Stimulated activated CD8-positive, alpha-beta memory T cell treated with anti-CD3 and anti-CD28 coated beads, Interleukin-7, amount 100 ng/mL, for 48 hours (primary cell): ENCODE results near the gene PNLIPRP1.

Source experiments
- DNase-seq, 2 donors: peaks; one replicate each; pipeline ENCODE4 v3.0.0-alpha.2; 2020; ENCODE audit warnings: low read depth in 1 of 2; ENCODE audit errors: extremely low read depth in 1 of 2

Gene PNLIPRP1

DNA sequence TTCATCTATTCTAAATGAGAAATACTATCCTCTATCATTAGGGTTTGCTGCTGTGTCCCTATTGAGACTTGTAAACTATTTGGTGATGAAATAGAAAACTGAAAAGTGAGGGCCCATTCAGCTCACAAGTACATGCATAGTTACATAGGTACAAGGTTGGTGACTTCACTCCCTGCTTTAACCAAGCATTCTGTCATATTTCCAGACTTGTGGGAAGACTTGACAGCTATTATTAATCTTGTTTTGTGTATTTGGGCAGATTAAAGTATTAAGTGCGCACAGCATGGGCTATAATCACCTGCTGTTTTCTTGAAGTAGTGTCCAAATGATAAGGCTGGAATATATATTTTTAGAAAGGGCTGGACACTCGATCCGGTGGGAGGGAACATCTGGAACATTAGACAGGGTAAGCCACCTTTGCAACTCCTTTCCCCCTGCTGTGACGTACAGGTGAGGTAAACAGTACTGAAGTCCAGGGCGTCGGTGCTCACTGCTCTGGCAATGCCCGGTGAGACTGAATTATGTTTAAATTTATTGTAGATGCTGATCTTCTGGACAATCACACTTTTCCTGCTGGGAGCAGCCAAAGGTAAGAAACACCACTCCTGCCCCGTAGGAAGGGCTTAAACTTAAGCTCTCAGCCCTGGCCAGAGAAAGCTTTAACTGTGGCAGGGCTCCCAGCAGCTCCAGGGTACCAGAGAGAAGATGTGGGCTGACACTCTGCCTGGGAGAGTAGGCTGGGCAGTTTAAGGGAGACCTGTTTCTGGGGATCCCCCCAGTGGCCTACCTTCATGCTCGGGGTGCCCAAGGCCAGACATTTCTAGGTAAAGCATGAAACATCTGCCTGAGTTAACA lies at the start of gene PNLIPRP1:
PNLIPRP1 (plus strand) TSS at position 370 of the 855 bp plus-strand sequence; CDS start at position 541, 171 bp downstream.
- no peak for DNase-seq

DNA sequence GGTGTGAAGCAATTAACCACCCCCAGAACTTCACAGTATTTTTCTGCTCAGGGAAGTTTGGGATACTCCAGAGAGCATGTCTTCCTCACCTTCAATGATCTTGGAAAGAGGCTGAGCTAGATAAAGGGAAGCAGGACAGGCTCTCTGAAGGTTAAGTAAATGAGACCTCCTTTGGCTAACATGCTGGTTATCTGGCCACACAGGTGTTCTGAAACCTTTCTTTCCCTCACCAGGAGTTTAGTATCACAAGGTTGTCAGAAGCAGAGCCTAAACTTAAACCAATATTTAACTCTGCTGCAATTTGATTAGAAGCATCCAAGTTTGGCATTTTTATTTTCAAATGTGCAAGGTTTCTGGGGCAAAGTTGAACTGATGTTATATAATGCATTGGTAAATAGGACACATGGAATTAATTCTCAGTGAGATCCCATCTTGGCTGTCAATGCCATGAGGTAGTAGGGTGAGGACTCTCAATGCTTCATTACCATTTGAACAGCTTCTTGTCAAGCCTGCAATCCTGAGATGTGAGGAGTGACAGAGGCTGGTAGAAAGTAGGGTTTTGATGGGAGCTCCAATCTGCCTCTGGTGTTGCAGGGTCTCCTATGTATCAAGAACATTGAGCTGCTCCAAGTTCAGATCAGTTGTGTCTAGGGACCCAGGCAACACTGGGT lies 48.6 kb upstream of the PNLIPRP1 start:
- no peak for DNase-seq

DNA sequence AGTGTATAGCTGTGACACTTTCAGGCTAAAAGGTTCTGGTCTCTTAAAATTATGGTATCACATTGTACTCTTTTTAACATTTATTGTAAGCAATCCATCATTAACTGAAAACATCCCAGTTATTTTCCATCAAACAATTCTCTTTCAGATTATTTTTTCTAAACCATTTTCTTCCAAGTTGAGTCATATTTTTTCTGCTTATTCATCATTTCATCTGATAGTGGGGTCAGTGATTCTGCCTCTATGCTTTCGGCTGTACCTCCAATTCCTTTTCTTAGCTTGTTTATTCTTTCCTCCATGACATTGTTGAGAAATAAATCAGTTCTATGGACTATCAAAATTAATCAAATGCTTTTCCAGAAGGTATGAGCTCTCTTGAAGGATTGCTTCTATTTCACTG lies 45.6 kb upstream of the PNLIPRP1 start:
- DNase-seq = no peak

DNA sequence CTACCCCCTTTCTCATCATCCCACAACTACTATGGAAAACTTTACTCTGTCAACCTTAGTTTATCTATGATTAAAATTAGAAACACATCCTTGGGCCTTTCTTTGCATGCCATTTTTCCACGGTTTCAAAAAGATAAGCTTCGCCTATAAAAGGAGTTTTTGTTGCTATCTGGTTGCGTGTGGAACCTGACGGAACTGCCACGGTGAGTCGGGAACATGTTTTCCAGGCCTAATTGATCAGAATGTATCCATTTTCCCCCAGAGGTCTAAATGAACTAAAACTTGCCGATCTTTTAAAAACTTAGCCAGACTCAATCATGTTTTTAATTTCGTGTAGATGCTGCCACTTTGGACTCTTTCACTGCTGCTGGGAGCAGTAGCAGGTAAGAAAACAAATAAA lies 45.0 kb upstream of the PNLIPRP1 start, which contains the start of gene PNLIP:
PNLIP (plus strand) TSS at position 176 of the 400 bp plus-strand sequence; CDS start at position 338, 162 bp downstream.
- no peak for DNase-seq

DNA sequence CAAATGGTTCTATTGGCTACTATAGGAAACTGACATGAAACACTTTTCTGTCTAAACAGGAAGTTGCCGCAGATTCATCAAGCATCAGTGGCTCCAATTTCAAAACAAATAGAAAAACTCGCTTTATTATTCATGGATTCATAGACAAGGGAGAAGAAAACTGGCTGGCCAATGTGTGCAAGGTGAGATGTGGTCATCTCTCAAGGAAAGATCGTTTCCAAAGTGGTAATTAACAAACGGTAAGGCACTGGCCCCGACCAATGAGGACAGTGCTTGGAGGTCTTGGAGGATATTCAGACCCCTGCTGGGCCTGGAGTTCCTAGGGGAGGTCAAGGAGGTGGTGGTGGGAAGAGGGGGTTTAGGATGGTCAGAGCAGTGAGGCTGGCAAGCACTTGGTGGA lies 42.5 kb upstream of the PNLIPRP1 start:
- no peak for DNase-seq

DNA sequence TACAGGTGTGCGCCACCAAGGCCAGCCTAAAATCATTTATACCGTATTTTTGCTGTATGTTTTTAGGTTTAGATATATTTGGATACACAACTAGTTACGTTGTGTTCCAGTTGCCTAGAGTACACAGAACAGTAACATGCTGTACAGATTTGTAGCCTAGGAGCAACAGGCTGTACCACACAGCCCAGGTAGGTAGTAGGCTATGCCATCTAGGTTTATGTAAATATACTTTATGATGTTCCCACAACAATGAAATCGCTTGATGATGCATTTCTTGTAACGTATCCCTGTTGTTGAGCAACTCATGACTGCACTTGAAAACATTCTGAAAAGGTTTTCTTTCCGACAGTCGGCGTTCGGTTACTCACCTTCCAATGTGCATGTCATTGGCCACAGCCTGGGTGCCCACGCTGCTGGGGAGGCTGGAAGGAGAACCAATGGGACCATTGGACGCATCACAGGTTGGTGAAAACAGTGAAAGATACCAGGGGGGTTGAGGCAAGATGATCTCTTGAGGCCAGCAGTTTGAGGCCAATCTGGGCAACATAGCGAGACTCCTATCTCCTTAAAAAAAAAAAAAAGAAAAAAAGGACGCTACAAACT lies 37.3 kb upstream of the PNLIPRP1 start:
- DNase-seq = no peak

DNA sequence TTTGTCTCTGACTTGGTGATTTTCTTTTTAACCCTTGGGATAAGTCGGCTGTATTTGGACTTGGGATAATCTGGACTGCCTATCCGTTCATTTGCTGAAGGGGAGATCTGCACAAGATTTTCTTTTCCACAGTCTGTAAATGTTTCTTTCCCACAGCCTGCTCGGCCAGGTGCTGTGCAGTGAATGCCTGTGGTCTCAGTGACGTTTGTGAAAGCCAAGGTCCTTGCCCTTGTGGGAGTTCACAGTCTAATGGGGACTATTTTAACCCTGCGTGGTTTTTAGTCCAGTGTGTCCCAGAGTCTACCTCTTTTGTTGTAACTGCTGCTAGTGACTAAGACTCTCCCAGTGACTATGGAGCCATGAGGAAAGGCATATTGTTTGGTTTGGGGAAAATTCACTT lies 36.1 kb upstream of the PNLIPRP1 start:
- DNase-seq = no peak

DNA sequence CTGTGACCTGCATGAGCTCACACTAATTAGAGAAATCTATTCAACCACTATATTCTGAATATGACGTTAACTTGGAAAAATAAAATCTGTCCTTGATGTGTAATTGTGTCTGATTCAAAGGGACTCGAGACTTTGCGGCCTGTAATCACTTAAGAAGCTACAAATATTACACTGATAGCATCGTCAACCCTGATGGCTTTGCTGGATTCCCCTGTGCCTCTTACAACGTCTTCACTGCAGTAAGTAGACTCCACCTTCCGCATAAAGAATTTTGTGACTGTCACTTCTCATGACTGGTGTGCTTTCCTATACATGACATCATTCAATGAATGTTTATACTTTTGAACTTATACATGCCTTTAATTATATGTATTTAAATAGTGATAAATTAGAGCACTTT lies 34.9 kb upstream of the PNLIPRP1 start:
- DNase-seq = no peak

DNA sequence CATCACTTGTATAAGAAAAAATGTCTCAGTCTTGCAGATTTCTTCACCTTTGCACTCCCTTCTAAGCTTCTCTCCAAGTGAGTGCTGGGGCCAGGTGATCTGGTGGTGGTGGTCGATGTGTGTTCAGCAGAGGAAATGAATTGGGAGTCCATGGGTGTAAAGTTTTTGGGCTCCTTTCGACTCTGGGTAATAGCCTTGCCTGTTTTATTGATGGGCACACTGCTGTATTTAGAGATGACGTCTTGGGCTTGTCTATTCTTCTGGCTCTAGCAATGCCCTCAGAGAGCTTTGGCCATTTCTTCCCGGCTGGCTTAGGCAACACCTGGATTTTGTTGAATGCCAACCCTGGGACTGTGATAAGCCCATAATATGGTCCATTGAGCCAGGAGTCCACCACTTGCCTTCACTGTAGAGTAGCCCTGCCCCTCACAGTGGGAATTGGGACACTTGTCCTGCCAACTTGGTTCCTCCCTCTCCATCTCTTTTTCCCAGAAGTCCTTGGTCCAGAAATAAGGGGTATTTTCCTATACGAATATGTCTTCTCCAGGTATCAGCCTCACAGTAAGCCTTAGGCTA lies 33.4 kb upstream of the PNLIPRP1 start:
- DNase-seq = no peak

DNA sequence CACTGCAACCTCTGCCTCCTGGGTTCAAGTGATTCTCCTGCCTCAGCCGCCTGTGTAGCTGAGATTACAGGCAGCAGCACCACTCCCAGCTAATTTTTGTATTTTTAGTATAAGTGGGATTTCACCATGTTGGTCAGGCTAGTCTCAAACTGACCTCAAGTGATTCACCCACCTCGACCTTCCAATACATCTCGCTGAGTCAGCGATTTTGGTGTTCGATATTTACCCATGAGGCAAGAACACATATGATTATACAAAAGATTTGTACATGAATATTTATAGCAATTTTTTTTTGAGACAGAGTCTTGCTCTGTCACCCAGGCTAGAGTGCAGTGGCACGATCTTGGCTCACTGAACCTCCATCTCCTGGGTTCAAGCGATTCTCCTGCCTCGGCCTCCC lies 25.2 kb upstream of the PNLIPRP1 start:
- DNase-seq = no peak

DNA sequence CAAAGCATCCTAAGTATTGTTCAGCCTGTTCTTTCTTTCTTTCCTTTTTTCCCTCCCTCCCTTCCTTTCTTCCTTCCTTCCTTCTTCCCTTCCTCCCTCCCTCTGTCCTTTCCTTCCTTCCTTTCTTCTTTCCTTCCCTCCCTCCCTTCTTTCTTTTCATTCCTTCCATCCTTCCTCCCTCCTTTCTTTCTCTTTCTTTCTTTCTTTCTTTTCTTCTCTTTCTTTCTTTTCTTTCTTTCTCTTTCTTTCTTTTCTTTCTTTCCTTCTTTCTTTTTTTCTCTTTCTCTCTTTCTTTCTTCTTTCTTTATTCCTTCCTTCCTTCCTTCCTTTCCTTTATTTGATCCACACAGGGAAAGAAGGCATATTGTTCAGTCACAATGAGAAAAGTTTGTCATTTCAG lies 23.8 kb upstream of the PNLIPRP1 start:
- no peak for DNase-seq

DNA sequence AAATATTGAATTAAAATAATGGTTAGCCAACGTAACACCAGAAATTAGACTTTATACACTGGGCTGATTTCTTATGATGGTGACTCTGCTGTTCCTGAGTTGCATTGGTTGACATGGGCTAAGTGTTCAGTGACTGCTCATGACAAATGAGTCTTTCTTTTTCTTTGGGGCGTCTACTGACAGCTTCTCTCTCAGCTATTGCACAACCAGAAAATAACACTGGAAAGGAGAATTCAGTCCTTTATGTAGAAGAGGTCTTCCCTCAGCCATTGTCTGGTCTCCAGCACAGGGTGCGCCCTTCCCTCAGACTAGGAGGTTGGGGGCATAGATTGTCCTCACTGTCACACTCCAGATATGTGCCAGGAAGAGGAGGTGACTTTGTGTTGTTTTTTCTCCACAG lies 23.4 kb upstream of the PNLIPRP1 start:
- DNase-seq = no peak

DNA sequence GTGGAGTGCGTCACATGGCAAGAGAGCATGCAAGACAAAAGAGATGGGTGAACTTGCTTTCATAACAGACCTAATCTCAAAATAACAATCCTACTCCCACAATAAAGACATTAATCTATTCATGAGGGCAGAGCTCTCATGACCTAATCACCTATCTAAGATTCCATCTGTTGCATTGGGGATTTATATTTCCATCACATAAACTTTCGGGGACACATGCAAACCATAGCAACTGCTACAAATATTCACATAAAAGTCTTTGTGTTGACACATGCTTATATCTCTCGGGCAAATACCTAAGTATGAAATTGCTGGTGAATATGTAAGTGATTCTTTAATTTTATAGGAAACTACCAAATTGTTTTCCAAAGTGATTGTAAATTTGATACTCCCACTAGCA lies 16.0 kb upstream of the PNLIPRP1 start:
- no peak for DNase-seq

DNA sequence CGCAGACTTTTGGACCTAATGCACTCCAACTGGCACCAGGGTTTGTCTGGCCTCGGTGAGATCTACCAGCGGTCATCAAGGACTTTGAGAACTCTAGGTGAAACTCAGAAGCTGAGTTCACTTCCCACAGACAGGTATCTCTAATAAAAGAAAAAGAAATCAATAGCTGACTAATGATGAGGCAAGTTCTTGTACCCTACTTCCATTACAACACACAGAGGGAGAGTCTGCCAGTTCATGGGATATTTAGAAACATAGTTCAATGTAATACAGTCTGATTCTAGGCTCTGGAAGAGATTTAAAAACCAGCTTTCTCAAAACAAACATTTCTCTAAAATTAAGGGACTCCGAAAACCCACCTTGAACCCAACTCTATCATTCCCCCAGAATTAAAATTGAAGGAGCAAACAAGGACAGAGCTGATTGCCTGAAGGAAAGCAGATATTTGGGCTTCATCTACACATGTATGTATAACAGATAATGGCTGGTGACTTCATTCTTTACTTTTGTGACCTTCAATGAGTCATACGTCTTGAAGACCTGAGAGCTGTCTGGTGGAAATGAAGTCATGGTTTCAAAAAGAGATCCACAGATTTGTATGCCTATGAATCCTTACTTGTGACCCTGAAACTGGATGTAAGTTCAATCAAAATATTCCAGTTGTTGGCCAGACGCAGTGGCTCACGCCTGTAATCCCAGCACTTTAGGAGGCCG lies 2.7 kb upstream of the PNLIPRP1 start:
- DNase-seq = no peak

DNA sequence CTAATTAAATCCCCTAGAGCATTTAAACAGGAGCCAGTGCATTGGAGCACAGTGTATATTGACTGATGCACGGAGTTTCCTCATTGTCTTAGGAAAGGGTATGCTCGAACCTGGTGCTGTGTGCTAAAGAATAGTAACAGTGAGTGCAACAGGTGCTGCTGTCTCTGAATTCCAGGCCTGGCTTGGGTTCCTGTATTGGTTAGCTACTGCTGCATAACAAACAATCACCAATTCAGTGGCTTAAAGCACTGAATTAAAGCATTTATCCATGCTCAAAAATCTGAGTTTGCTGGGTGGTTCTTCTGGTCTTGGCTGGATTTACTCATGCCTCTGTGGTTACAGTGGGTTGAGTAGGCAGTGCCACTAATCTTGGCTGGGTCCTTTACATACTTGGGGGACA lies 1.8 kb upstream of the PNLIPRP1 start:
- DNase-seq = no peak

DNA sequence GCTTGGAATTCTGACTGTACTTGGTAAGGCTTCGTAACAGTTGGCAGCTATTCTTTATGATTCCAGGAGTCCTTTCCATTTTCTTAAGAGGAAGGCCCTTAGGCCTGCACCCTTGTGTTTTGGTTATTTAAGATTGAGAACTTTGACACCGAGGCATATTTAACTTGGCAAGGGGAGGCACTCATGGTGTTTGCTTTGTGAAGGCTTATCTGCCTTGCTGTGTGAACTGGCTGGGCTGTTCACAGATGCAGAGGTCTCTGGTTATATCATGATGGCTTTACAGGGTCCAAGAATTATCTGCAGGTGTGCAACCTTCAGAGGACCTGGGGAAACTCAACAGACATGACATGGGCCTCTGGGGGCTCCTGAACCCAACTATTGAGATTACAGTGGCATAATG lies 833 bp upstream of the PNLIPRP1 start:
- no peak for DNase-seq

DNA sequence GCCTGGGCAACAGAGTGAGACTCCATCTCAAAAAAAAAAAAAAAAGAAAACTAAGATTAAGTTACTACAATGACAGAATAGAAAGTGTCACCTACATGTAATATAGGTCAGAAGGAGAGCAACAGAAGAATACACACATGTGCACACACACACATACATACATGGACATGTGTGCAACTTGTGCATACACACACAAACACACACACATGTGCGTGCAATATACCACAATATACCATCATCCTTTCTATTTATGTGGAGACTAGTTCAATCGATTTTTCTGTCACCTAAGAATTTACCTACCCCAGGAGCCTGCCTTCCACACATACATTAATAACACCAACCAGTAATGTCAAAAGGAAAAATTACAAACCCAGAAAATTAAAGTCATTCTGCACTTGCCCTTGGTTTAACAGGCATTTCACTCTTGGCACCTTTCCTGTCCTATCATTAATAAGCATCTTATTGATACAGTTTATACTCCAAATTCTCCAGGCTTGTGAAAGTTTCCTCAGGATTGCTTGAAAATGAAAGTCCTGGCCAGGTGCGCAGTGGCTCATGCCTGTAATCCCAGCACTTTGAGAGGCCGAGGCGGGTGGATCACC lies 2.5 kb downstream of the PNLIPRP1 start:
- DNase-seq = no peak

DNA sequence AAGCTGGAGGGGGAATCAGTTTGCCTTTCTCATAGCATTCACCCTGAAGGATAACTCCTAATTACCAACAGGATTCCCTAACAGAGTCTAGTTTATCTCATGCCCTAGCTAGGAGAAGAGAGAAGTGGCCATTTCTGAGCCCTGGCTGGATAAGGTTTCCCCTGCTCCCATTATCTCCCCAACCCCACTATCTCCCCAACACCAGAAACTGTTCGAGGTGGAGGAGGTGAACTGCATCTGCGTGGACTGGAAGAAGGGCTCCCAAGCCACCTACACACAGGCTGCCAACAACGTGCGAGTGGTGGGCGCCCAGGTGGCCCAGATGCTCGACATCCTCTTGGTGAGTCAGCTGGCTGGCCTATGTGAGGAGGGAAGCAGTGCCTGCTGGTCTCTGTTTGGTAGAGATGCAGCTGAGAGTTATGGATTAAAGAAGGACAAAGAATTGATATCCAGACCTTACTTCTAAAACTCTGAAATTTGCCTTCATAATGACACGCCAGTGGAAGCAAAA lies 3.8 kb downstream of the PNLIPRP1 start:
- no peak for DNase-seq

DNA sequence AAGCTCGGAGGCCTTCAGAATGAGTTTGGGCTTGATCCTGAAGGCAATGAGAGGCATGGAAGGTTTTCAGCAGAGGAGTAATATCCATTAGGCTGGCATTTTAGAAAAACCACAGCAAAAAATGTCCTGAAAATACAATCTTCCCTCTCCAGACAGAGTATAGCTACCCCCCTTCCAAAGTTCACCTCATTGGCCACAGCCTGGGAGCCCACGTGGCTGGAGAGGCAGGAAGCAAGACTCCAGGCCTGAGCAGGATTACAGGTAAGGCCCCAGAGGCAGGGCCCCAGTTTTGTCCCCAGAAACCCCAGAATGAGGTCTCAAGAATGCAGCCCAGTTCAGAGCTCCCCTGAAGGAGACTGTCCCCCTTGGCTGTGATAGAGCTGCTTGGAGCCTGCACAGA lies 5.3 kb downstream of the PNLIPRP1 start:
- DNase-seq = no peak

DNA sequence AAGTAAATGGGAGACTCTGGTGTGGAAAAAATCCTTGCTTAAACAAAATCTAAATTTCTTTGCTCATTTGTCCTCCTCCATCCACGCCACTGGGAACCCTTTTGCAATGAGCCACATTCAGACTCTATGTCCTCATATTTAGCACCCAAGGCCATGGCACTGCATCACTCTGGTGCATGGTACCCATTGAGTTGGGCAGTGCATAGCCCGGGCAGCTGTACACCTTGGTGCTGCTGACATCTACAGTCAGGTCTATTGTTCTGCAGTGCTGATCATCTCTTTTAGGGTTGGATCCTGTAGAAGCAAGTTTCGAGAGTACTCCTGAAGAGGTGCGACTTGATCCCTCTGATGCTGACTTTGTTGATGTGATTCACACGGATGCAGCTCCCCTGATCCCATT lies 6.8 kb downstream of the PNLIPRP1 start:
- no peak for DNase-seq
